OCI-LY1 (cell line): ENCODE results near the gene PRR5L.

Source experiments
- CTCF ChIP-seq: fragments of 200-600 bp; sonication (generic), shearing (Covaris generic); IDR thresholded peaks from 2 replicates; pipeline ENCODE4 v1.5.1; 2017; ENCODE audit warnings: mild to moderate bottlenecking, antibody characterized with exemption, low read length, moderate library complexity, mixed read lengths
- EZH2 ChIP-seq: fragments of 200-600 bp; sonication (generic), shearing (Covaris generic); IDR thresholded peaks from 2 replicates; pipeline ENCODE4 v1.8.0; 2017; ENCODE audit warnings: borderline replicate concordance, mixed run types, mild to moderate bottlenecking, antibody characterized with exemption, low read length, moderate library complexity, mixed read lengths

- TF ChIP-seq EZH2: no peak
- no peak for TF ChIP-seq CTCF
Measured at GRCh38 chr11:36427079-36427478, 131.0 kb downstream of the PRR5L start.
